Thyroid gland (tissue), 4 donors: ENCODE results near the gene HPCAL1.

Source experiments
- POLR2A ChIP-seq, 2 donors: fragments of 450-650 bp; IDR thresholded peaks; one replicate each; pipeline ENCODE4 v1.6.1; 2017; ENCODE audit warnings: antibody characterized with exemption in 2 of 2, mild to moderate bottlenecking in 2 of 2, moderate library complexity in 1 of 2
- TF ChIP-seq, protein P1 (sequence below), 6 experiments: fragments of 200-600 bp in 3 of 6; fragments of 450-650 bp in 3 of 6; sonication (generic) in 3 of 6; IDR thresholded peaks; one replicate each; pipeline ENCODE4 v1.5.1; 2016 to 2019; ENCODE audit warnings: antibody characterized with exemption in 6 of 6, mild to moderate bottlenecking in 2 of 6, inconsistent platforms in 1 of 6, moderate library complexity in 1 of 6

DNA sequence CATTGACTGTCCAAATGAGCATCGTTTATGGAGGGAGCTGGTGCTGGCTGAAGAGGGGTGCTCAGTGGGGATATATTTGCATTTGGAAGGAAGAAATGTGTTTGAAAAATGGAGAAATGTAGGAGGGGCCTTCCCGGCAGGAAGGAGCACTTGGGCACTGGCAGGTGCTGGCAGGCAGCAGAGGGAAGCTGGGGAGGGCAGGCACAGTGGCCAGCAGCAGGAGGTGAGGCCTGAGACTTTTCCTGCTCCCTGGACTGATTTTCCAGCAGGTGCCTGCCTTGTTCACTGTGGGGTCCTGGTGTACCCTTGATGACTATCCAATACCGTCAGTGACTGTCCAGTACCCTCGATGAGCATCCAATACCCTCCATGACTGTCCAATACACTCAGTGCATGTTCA is 20.8 kb upstream of the HPCAL1 start:
- no peak for TF ChIP-seq POLR2A (IDR thresholded peaks at IDR 0.05)
- TF ChIP-seq, protein P1, sequence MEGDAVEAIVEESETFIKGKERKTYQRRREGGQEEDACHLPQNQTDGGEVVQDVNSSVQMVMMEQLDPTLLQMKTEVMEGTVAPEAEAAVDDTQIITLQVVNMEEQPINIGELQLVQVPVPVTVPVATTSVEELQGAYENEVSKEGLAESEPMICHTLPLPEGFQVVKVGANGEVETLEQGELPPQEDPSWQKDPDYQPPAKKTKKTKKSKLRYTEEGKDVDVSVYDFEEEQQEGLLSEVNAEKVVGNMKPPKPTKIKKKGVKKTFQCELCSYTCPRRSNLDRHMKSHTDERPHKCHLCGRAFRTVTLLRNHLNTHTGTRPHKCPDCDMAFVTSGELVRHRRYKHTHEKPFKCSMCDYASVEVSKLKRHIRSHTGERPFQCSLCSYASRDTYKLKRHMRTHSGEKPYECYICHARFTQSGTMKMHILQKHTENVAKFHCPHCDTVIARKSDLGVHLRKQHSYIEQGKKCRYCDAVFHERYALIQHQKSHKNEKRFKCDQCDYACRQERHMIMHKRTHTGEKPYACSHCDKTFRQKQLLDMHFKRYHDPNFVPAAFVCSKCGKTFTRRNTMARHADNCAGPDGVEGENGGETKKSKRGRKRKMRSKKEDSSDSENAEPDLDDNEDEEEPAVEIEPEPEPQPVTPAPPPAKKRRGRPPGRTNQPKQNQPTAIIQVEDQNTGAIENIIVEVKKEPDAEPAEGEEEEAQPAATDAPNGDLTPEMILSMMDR (IDR thresholded peaks at IDR 0.05), result no peak
